Activated CD4-positive, alpha-beta T cell treated with anti-CD3 and anti-CD28 coated beads, Interleukin-2, amount 50 U/mL, for 16 hours (primary cell): ENCODE data around the gene AHCYL1.

Experiments
- DNase-seq: peaks from one replicate; pipeline ENCODE4 v3.0.0-alpha.2; 2020

Gene AHCYL1

GRCh38 chr1:110064576-110065337, 80.2 kb downstream of the AHCYL1 start:
- DNase-seq = no peak

- DNase-seq = no peak
These were observed 81.3 kb downstream of the AHCYL1 start for GRCh38 chr1:110065841-110066240.

- no peak for DNase-seq
These were observed 82.9 kb downstream of the AHCYL1 start for GRCh38 chr1:110067479-110067892.

- DNase-seq = no peak
These were observed 83.5 kb downstream of the AHCYL1 start for GRCh38 chr1:110067893-110068645.

- DNase-seq = no peak
These were observed 84.3 kb downstream of the AHCYL1 start for GRCh38 chr1:110068646-110069403.

GRCh38 chr1:110069404-110070281, 85.1 kb downstream of the AHCYL1 start:
- DNase-seq = no peak

- no peak for DNase-seq
These were observed 85.7 kb downstream of the AHCYL1 start for GRCh38 chr1:110070282-110070669.

GRCh38 chr1:110070671-110071242, 86.2 kb downstream of the AHCYL1 start, which contains the start of gene ALX3:
TSS of gene ALX3 (minus strand) at chr1:110070672. CDS start at chr1:110070612, 60 bp downstream.
- DNase-seq = no peak
